Neutrophil (primary cell): ENCODE measurements around the gene LDLRAD2.

Experiments
- H3K27ac ChIP-seq: fragments of 200-600 bp; sonication (generic); 2 replicates; pipeline ENCODE4 v1.5.1; 2016; ENCODE audit warnings: mild to moderate bottlenecking, moderate library complexity
- H3K27me3 ChIP-seq: fragments of 200-600 bp; sonication (generic); 2 replicates; pipeline ENCODE4 v1.6.0; 2016; ENCODE audit warnings: mild to moderate bottlenecking
- H3K36me3 ChIP-seq: fragments of 200-600 bp; sonication (generic); 2 replicates; pipeline ENCODE4 v1.5.1; 2017
- H3K4me1 ChIP-seq, 2 experiments: fragments of 200-600 bp in 1 of 2; sonication (generic) in 1 of 2; 1 replicate in 1 of 2; 2 replicates in 1 of 2; pipeline versions ENCODE4 v1.5.1 to v1.6.1; 2013 to 2016; ENCODE audit warnings: low read depth in 1 of 2, low read length in 1 of 2, mild to moderate bottlenecking in 1 of 2, moderate library complexity in 1 of 2; ENCODE audit not compliant: control insufficient read depth in 1 of 2, insufficient read depth in 1 of 2
- H3K4me3 ChIP-seq, 2 experiments: fragments of 200-600 bp in 1 of 2; sonication (generic) in 1 of 2; 1 replicate in 1 of 2; 2 replicates in 1 of 2; pipeline ENCODE4 v1.5.1; 2013 to 2016; ENCODE audit warnings: low read depth in 1 of 2, low read length in 1 of 2, mild to moderate bottlenecking in 1 of 2, moderate library complexity in 1 of 2
- H3K9me3 ChIP-seq: fragments of 200-600 bp; sonication (generic); 2 replicates; pipeline ENCODE4 v1.5.1; 2016
- TF ChIP-seq, protein P1 (sequence below): fragments of 200-600 bp; sonication (generic); IDR thresholded peaks from 2 replicates; pipeline ENCODE4 v1.5.1; 2016; ENCODE audit warnings: antibody characterized with exemption

The LDLRAD2 gene

DNA sequence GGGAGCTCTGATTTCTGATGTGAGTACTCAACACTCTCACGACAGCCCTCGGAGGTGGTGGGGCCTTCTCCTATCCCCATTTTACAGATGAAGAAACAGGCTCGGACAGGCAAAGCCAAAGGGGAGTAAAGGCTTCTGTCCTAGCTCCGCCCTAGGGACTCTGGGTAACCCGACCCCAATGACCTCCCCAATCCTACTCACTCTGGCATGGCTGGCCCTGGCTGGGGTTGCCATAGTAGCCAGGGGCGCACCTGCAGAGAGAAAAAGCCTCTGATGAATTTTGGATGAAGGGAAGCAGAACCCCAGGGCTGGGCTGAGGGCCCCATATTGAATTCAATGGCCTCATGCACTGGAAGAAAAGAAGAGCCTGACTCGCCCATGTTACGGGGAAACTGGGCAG is 61.1 kb downstream of the LDLRAD2 start:
- Histone ChIP-seq H3K36me3 (no peaks in the 10 kb centered on the region), H3K27me3 (no peaks in the 10 kb centered on the region), H3K27ac (no peak overlapping the region), H3K4me1 (no peaks in the 10 kb centered on the region), H3K9me3 (no peaks in the 10 kb centered on the region), H3K4me3 (no peak overlapping the region)
- TF ChIP-seq, protein P1, sequence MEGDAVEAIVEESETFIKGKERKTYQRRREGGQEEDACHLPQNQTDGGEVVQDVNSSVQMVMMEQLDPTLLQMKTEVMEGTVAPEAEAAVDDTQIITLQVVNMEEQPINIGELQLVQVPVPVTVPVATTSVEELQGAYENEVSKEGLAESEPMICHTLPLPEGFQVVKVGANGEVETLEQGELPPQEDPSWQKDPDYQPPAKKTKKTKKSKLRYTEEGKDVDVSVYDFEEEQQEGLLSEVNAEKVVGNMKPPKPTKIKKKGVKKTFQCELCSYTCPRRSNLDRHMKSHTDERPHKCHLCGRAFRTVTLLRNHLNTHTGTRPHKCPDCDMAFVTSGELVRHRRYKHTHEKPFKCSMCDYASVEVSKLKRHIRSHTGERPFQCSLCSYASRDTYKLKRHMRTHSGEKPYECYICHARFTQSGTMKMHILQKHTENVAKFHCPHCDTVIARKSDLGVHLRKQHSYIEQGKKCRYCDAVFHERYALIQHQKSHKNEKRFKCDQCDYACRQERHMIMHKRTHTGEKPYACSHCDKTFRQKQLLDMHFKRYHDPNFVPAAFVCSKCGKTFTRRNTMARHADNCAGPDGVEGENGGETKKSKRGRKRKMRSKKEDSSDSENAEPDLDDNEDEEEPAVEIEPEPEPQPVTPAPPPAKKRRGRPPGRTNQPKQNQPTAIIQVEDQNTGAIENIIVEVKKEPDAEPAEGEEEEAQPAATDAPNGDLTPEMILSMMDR = no peak

DNA sequence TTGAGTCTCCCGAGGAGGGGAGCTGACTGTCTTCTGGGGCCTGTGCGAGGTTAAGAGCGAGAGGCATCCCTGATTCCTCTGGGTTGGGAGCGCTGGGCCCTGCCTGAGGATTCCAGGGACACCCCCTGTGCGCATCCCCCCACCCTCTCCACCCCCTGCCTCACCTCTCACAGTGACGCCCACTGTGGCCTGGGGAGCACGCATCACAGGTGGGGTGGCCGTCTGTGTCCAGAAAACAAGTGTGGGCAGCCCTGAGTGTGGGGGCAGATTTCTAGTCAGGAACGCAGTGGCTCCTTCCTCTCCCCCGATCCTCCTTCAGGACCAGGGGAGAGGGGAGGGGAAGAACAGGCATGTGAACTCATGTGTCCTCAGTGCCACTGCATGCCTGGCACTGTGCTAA is 61.7 kb downstream of the LDLRAD2 start:
- Histone ChIP-seq H3K36me3 (no peaks in the 10 kb centered on the region), H3K4me1 (no peaks in the 10 kb centered on the region), H3K27ac (no peak overlapping the region), H3K4me3 (no peak overlapping the region), H3K27me3 (no peaks in the 10 kb centered on the region), H3K9me3 (no peaks in the 10 kb centered on the region)
- TF ChIP-seq, protein P1 = no peak

DNA sequence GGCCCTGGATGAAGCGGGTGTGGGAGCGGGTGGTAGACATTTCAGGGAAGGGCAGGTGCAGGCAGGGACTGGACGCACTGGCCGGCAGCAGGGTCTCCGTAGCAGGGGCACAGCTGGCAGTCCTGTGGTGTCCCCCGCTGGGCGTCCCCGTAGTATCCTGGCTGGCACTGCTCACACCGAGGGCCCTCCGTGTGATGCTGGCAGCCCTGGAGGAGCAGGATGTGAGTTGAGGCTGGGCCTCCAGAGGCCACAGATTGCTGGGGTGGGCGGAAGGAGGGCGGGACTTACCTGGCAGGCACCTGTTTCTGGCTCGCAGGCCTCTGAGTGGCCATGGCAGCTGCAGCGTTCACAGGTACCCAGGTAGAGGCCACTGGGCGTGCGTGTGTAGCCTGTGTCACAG is 62.3 kb downstream of the LDLRAD2 start:
- TF ChIP-seq, protein P1 = no peak
- no peaks in the 10 kb centered on the region for H3K4me1 ChIP-seq
- H3K27me3 ChIP-seq = no peaks in the 10 kb centered on the region
- H3K36me3 ChIP-seq = no peaks in the 10 kb centered on the region
- no peaks in the 10 kb centered on the region for H3K9me3 ChIP-seq
- H3K4me3 ChIP-seq = no peak overlapping the region
- no peak overlapping the region for H3K27ac ChIP-seq
